ENCODE measurements around the gene COPE.
"Not testable (repeated sequence)": the region's sequence is repeated elsewhere in the genome, so short reads cannot be mapped to it uniquely, and the experiment has no call there.

Gene COPE

DNA sequence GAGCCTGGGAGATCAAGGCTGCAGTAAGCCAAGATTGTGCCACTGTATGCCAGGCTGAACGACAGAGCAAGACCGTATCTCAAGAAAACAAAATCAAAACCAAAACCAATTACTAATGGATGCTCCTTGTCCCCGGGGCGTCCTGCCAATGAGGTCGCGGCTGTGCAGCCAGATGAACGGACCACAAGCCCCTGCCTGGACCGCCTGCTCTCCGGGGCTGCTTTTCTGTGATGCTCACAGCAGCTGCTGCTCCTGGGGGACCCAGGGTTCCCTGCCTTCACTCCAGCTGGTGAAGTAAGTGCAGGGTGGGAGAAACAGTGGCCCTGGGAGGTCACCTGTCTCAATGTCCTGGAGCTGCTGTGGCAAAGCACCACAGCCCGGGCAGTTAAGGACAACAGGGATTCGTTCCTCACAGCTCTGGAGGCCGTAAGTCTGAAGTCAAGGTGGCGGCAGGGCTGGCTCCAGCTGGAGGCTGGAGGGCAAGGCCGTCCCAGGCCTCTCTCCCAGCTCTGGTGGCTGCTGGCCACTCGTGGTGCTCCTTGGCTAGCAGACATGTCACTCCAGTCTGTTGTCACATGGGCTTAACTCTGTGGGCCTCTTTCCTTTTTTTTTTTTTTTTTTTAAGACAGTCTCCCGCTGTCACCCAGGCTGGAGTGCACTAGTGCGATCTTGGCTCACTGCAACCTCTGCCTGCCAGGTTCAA is 10.1 kb downstream of the COPE start:
- DNase-seq (ENCODE audit: low spot score): no peak

DNA sequence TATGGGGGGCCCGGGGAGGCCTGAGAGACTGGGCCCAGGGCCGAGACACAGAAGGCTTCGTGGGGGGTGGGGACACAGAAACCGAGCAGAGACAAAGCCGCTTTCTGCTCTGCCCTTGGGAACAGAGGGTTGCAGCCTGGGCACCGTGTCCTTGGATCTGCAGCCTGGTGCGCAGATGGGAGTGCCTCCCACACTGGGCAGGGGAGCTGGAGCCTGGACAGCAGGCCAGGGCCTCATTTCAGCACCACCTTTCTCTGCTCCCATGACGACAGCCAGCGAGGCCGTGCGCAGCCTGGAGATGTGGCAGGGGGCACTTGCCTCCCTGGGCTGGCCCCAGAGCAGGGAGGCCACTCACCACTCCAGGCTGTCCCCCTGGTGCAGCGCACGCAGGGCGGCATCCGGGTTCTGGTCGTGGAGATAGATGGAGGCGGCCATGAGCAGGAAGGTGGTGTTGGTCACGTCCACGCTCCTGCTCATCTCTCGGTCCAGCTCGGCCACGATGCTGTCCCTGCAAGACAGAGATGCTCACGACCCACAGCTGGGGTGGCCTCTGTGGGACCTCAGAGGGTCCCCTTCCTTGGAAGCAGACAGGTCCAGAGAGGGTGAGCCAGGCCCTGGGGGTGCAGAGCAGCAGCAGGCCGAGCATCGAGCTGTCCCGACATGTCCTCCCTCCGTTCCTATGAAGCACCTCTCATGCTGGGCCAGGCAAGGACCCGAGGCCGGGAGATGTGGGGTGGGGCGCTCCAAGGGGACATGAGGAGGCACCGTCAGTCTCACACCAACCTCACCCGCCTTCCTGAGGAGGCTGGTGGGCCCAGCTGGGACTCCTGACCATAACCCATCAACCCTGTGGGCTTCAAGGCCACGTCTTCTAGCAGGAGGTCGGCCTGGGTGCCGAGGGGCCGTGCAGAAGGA is 12.3 kb downstream of the COPE start:
- no peak for DNase-seq (ENCODE audit: low spot score)
- no peak for FAIRE-seq

More for the DNA sequence above, 10.1 kb downstream of the COPE start:
- FAIRE-seq: no peak

DNA sequence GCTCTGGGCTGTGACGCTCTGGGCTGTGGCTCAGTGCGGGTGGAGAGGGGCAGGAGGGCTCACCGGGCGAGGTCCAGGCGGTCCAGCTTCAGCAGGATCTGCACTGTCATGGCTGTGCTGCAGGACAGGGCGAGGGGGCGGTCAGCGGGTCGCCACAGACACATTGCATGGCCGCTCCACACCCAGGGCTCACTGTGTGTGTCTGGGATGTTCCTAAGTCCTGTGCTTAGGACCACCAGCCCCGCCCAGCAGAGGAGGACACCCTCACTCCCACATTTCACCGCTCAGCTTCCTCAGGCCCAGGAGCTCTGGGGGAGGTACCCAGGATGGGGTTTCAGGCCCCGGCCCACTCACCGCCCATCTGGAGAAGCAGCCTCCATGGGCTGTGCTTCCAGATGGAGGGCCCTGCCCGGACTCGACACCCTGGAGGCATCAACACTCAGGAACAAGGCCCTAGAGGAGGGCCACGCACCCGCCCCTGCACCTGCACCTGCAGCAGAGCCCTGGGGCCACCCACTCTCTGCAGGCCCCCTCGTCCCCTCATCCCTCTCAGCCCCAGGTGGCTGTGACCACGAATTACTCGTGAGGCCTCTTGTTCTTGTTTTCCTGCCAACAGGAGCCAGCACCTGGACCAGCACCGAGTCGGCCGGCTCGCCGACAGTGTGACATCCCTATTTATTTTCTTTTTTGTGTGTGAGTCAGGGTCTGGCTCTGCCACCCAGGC is 13.5 kb downstream of the COPE start:
- FAIRE-seq (no peak), DNase-seq (ENCODE audit: low spot score) (no peak)

DNA sequence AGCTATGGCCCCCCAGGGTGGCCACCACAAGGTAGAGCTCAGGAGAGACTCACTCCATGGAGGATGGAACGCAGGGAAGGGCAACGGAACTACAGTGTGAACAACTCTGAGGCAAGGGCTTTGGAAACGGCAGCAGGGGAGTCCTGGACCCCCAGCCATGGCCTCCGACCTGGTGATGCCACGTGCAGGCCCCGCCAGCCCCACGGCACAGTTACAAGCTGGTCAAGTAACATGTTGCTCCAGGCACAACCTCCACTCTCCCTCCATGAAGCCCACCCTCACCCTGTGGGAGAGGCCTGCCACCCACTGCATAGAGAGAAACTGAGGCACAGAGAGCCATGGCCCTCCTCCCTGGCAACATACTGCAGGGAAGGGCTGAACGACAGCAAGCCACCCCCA is 14.1 kb downstream of the COPE start:
- FAIRE-seq (no peak), DNase-seq (ENCODE audit: low spot score) (no peak)

DNA sequence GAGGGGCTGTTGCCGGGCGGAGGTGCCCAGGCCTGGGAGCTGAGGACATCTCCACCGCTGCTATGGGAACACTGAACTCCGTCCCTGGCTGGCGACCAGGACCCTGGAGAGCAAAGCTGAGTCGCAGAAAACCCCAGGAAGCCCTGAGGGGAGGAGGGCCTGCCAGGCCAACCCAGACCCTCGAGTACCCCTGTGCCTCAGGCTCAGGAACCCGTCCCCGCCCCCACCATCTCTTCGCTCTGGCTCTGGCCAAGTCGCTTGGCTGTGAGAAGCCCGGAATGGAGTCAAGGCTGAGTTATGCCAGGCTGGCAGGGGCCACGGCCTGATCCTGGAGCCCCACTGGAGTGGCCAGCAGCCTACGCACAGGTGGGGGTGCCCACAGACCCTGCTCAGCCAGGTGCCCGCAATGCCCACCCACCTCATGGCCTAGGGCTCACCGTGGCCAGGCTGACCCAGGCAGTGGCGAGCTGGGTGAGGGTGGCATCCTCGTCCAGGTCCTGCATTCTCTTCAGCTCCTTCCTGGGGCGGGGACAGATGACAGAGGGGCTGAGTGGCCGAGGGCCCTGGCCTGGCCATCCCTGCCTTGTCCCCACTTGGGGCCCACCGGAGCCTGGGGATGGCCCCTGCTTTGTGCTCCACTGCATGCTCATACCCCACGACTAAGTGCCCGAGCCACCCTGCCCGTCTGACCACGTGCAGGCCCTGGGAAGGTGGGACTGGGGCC is 14.7 kb downstream of the COPE start:
- FAIRE-seq (no peak), DNase-seq (ENCODE audit: low spot score) (no peak)

DNA sequence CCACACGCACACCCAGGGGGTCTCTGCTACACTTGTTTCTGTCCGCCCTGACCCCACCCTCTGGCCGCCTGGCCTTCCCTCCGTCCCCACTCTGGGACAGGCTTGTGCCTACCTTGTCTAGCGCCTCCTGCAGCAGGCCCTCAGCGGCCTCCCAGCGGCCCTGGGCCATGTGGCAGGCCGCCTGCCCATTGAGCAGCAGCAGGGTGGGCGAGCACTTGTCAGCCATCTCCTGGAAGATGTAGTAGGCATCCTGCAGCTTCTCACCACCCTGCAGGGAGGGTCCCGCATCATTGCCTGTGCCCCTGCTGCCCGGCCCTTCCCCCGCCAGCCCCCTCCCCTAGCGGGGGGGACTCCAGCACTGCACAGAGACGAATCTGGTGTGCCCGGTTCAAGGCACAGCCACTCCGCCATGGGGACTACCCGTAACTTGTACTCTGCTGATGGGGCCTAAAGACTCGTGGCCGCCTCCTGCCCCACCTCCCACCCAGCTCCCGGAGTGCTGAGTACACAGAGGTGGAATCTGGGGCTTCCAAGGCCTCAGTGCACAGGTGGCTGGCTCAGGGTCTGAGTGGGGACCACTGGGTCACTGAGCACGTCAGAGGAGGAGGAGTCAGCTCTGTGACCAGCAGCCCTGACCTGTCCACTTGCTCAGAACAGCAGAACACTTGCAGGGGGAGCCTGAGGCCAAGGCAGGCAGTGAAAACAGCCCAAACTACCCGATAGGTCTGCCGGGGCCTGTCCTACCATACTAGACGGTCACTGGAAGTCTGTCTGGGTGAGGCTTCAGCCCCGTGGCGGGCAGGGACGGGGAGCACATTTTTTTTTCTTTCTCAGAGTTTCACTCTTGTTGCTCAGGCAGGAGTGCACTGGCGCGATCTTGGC is 15.8 kb downstream of the COPE start:
- FAIRE-seq: no peak
- DNase-seq (ENCODE audit: low spot score): no peak

DNA sequence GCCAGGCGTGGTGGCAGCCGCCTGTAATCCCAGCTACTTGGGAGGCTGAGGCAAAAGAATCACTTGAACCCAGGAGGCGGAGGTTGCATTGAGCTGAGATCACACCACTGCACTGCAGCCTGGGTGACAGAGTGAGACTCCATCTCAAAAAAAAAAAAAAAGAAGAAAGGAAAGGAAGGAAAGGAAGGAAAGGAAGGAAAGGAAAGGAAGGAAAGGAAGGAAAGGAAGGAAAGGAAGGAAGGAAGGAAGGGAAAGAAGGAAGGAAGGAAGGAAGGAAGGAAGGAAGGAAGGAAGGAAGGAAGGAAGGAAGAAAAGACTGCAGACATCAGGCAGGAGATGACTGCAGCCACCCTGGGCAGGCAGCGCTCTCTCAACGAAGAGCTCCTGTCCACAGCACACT is 16.7 kb downstream of the COPE start:
- not testable (repeated sequence) for DNase-seq (ENCODE audit: low spot score); FAIRE-seq

DNA sequence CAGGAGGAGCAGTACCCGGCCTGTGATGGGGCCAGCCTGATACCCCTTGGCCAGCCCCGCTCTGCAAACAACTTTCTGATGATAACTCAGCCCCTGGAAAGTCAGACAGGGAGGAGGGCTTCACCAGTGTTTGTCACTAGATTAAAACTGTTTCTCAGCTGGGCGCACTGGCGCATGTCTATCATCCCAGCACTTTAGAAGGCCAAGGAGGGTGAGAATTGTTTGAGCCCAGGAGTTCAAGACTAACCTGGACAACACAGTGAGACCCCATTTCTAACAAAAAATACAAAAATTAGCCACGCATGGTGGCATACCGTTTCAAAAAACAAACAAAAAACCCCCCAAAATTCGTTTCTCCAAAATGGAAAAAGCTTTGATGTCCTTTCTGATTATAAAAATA is 17.7 kb downstream of the COPE start:
- DNase-seq (ENCODE audit: low spot score) (no peak), FAIRE-seq (no peak)

DNA sequence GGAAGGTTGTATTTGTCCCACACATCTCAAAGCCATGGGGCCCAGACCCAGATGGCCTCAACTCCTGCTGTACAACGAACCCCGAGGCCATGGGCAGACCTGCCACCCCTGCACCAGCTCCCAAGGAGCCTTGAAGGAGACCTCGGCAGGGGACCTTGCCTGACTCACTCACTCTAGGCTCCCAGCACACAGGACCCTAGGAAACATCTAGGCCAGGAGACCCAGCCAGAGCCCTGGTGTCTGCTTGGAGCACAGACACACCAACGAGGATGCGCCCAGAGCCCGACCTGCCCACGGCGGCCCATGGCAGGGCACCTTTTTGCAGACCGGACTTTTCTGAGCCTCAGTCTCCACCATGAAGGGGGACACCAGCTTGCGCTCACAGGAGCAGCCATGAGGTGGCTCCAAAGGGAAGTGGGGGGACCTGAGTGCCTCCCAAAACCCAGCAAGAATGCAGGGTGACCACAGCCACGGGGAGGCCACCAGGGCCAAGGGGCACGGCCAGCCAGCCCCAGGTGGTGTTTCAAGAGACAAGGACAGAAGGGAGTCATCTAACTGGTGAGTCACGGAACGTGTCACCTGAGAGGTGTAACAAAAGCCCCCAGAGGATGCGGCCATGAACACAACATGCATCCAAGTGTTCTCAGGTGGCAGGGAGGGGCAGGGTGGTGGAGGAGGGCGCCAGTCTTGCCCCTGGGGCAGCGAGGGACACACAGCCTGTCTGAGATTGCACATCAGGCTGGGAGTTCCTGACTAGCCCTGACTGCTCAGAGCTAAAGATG is 18.3 kb downstream of the COPE start:
- no peak for FAIRE-seq

DNA sequence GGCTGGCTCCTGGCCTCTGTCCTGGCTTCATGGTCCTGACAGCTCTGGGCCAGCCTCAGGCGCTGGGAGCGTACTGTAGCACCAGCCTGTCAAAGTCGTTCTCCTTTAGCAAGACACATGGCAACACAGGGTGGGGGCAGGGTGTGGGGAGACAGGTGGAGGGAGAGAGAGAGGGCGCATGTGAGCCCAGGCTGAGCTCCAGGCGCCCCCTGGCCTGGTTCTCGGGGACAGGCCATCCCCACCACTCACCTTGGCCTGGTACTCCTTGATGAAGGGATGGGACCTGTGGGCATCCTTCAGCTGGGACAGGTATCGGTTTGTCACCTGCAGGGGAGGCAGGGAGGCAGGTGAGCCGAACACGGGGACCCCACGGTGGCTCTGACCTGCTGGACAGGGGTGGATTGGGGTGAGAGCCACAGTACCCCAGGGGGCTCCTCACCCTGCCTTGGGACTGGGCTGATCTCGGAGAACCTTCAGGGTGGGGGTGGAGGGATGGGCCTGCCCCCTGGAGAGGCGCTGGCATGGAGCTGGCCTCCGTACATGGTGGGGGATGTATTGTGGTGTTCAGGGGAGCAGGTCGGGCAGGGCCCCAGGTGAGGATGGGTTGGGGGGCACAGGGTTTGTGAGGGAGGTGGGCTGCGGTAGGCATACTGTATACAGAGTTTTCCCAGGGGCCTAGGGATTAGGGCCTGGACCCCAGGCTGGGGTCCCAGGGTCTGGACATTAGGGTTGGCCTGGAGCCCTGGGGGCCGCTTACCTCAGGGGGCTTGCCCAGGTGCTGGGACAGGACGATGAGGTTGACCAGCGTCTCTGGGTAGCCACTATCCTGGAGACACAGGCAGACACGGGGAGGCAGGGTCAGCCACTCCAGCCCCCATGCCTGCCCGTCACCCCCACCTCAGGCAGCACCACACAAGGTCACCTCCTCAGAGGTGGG is 19.3 kb downstream of the COPE start:
- no peak for DNase-seq (ENCODE audit: low spot score)
- FAIRE-seq: no peak

More for the DNA sequence above, 18.3 kb downstream of the COPE start:
- DNase-seq (ENCODE audit: low spot score): no peak

DNA sequence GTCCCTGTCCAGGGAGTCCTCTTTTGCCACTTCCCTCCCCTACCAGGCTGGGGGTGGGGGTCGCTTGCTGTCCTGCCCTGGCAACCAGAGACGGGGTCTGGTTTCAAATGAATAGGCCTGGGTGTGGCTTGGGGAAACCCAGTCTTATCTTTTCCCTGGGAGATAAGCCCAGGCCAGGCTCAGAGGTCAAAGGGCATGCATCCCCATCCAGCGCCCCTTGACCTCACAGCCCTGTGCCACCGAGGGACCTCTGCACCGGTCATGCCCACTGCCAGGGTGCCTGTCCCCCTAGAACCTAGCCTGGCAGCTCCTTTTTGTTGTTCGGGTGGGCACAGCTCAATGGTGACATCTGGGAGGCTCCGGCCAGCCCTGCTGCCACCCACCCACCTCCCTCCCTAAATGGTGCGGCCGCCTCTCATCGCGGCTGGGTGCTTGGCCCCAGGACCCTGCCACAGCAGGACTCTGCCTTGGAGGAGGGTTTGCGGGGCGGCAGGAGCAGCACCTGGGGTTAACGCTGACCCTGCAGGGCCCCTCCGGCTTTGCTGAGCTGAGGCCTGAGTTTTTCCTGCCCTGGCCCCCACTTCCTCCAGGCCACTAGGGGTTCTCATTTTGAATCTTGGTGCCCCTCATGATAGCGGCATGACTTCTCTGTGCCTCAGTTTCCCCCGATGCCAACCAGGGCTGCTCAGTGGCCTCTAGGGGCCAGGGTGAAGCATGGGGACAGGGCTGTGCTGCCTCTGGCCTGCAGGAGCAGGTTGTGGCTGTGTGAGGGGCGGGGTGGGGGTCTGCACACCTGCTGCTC is 20.4 kb downstream of the COPE start:
- FAIRE-seq (no peak), DNase-seq (ENCODE audit: low spot score) (no peak)

DNA sequence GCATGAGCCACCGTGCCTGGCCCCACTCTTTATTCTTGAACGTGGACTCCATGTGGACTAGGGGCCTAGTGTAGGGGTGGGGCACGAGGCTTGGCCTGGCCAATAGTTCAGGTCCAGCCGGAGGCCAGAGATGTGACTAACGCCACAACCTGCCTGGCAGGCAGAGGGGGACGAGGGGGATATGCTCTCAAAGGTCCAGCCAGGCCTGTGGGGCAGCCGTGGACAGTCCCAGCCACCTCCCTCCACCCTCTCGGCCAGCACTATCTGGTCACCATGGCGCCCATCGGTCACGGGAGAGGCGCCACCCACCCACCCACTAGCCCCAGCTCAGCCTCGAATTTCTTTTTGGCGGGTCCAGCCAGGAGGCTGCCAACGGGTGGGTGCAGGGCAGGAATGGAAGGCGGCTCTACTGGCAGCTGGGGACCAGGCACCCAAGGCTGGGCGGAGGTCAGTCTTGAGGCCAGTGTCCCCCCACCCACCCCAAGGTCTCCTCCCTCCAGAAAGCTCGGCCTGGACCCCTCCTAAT is 21.0 kb downstream of the COPE start:
- DNase-seq (ENCODE audit: low spot score): no peak
- no peak for FAIRE-seq

DNA sequence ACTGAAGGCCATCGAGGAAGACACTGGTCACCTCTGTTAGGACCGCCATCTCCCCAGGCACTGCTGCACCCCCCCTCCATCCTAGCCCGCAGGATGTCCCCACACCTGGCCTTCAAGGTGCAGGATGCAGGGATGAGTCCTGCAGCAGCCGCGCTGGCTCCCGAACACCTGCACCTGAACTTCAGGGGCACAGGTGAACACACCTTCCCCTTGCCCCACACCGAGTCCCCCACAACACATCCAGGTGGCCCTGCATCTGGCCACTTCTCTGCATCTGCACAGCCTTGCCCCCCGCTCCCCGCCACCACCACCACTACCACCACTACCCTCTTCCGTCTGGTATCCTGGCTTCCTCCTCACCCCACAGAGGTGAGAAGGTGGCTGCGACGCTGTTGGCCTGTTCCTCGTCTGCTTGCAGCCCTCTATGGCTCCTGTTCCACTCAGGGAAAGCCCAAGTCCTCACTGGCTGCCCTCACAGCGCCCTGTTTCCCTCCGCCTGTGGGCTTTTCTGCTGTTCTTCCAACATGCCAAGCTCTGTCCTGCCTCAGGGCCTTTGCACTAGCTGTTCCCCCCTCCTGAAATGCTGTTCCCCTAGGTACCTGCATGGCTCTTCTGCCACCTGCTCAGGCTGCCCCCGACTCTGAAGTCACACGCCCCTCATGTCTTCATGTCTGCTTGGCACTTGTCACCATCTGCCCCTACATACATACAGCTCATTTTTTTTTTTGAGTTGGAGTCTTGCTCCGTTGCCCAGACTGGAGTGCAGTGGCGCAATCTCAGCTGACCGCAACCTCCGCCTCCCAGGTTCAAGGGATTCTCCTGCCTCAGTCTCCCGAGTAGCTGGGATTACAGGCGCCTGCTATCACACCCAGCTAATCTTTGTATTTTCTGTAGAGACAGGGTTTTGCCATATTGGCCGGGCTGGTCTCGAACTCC is 21.8 kb downstream of the COPE start:
- FAIRE-seq: no peak

DNA sequence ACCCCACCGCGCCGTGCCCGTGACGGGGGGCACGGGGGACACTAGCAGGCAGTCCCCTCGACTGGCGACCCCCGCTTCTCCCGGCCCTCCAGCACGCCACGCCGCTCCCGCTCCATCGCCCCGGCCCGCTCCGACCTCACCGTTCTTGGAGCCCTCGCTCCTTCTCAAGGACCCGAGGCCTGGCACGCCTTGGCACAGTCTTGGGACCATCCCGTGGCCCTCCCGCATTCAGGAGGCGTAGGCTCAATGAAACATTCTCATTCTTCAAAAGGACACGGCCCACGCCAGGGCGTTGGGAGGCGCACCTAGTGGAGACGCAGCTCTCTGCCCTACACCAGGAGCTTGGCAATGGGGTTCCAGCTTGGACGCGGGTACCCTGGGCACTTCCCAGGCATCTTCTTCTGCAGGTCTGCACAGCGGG is 22.8 kb downstream of the COPE start:
- FAIRE-seq (no peak), DNase-seq (ENCODE audit: low spot score) (no peak)

More for the DNA sequence above, 21.8 kb downstream of the COPE start:
- no peak for DNase-seq (ENCODE audit: low spot score)

DNA sequence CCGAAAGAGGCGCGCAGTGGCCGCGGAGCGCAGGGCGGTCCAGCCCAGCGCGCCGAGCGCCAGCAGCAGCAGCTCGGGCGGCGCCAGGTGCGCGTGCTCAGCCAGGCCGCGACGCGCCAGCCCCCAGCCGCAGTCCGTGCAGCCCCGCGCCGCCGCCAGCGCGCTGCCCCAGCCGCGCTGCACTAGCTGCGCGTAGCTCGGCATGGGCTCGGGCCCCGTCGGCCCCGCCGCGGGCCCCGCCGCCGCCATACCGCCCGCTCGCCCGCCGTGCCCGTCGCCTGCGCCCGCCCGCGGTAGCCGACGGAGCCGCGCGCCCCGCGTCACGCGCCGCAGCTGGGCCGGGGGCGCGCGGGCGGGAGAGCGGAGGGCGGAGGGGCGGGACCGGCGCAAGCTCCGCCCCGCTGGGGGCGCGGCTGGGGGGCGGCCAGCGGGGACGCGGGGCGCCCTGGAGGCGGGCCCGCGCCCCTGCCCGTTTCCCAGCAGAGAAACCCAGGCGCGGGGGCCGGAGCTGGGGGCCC is 23.3 kb downstream of the COPE start, which contains the start of gene CERS1:
Gene CERS1 (minus strand): TSS at position 335 of the 518 bp plus-strand sequence. CDS start 86 bp downstream, at position 249.
- FAIRE-seq: no peak
- DNase-seq (ENCODE audit: low spot score): no peak
